CD14-positive monocyte (primary cell): ENCODE measurements around the gene SUMO3. TPM values are rescaled to one million over a fixed set of nuclear protein-coding genes. Genes with fewer than 3 reads are reported as not detected.

Source experiments
- DNase-seq, 3 donors: peaks; one replicate each; pipeline ENCODE4 v3.0.0-alpha.2; 2011 to 2022
- H2AFZ ChIP-seq: 2 replicates; pipeline ENCODE4 v1.6.0; 2012; ENCODE audit warnings: mild to moderate bottlenecking, low read depth, low read length, inconsistent platforms; ENCODE audit not compliant: insufficient read depth, poor library complexity, severe bottlenecking
- H3K27ac ChIP-seq, 2 donors: 1 replicate in 1 of 2; 2 replicates in 1 of 2; pipeline ENCODE4 v1.5.1; 2012 to 2013; ENCODE audit warnings: low read length in 2 of 2, control low read depth in 1 of 2, inconsistent platforms in 1 of 2, low read depth in 1 of 2, mild to moderate bottlenecking in 1 of 2
- H3K27me3 ChIP-seq, 2 donors: one replicate each; pipeline versions ENCODE4 v1.6.0 to v1.6.1; 2011 to 2013; ENCODE audit warnings: low read length in 2 of 2; ENCODE audit not compliant: control insufficient read depth in 2 of 2, insufficient read depth in 2 of 2
- H3K36me3 ChIP-seq, 2 donors: replicated peaks in 1 of 2; 1 replicate in 1 of 2; 2 replicates in 1 of 2; pipeline versions ENCODE4 v1.5.1 to v1.6.1; 2012 to 2013; ENCODE audit warnings: low read length in 2 of 2, control low read depth in 1 of 2, inconsistent platforms in 1 of 2, mild to moderate bottlenecking in 1 of 2; ENCODE audit not compliant: insufficient read depth in 2 of 2, control insufficient read depth in 1 of 2
- H3K4me1 ChIP-seq, 2 donors: 1 replicate in 1 of 2; 2 replicates in 1 of 2; pipeline versions ENCODE4 v1.5.1 to v1.6.1; 2012 to 2013; ENCODE audit warnings: low read length in 2 of 2, control low read depth in 1 of 2, inconsistent platforms in 1 of 2, mild to moderate bottlenecking in 1 of 2, moderate library complexity in 1 of 2; ENCODE audit not compliant: insufficient read depth in 2 of 2, control insufficient read depth in 1 of 2
- H3K4me2 ChIP-seq: replicated peaks from 2 replicates; pipeline ENCODE3; 2012; ENCODE audit warnings: low read length, moderate library complexity, mild to moderate bottlenecking; ENCODE audit not compliant: poor library complexity, severe bottlenecking; ENCODE audit errors: extremely low read depth
- H3K4me3 ChIP-seq, 3 experiments: fragments of 200-600 bp in 1 of 3; sonication (generic) in 1 of 3; replicated peaks in 1 of 3; 1 replicate in 2 of 3; 2 replicates in 1 of 3; pipeline ENCODE4 v1.5.1; 2011 to 2013; ENCODE audit warnings: low read length in 3 of 3, mild to moderate bottlenecking in 3 of 3, control low read depth in 2 of 3, low read depth in 2 of 3, inconsistent platforms in 1 of 3, moderate library complexity in 1 of 3
- H3K79me2 ChIP-seq: 2 replicates; pipeline ENCODE4 v1.6.0; 2012; ENCODE audit warnings: mild to moderate bottlenecking, control low read depth, inconsistent platforms, low read length, moderate library complexity; ENCODE audit not compliant: insufficient read depth
- H3K9ac ChIP-seq: 2 replicates; pipeline ENCODE4 v1.6.0; 2017; ENCODE audit warnings: low read length, mild to moderate bottlenecking; ENCODE audit not compliant: insufficient read depth, poor library complexity, severe bottlenecking
- H3K9me3 ChIP-seq, 2 donors: replicated peaks in 1 of 2; 1 replicate in 1 of 2; 2 replicates in 1 of 2; pipeline versions ENCODE4 v1.5.1 to v1.6.1; 2012 to 2013; ENCODE audit warnings: low read length in 2 of 2, control low read depth in 1 of 2; ENCODE audit not compliant: control insufficient read depth in 1 of 2, insufficient read depth in 1 of 2
- H4K20me1 ChIP-seq: 2 replicates; pipeline ENCODE4 v1.6.0; 2012; ENCODE audit warnings: mild to moderate bottlenecking, low read length, control low read depth, moderate library complexity; ENCODE audit not compliant: insufficient read depth
- H3K27ac Mint-ChIP-seq, 7 donors: one replicate each; pipeline ENCODE4 v1.8.0; 2020; ENCODE audit warnings: mild to moderate bottlenecking in 7 of 7, mixed read lengths in 7 of 7, moderate library complexity in 6 of 7, inconsistent platforms in 2 of 7
- H3K27me3 Mint-ChIP-seq, 3 donors: one replicate each; pipeline ENCODE4 v1.8.0; 2021 to 2022; ENCODE audit warnings: low read depth in 3 of 3, mild to moderate bottlenecking in 3 of 3, mixed read lengths in 3 of 3, moderate library complexity in 3 of 3, inconsistent platforms in 1 of 3
- H3K36me3 Mint-ChIP-seq, 2 donors: one replicate each; pipeline ENCODE4 v1.8.0; 2020; ENCODE audit warnings: mixed read lengths in 2 of 2, inconsistent platforms in 1 of 2, mild to moderate bottlenecking in 1 of 2
- H3K4me1 Mint-ChIP-seq: one replicate; pipeline ENCODE4 v1.8.0; 2020; ENCODE audit warnings: mild to moderate bottlenecking, mixed read lengths
- H3K4me3 Mint-ChIP-seq, 2 donors: one replicate each; pipeline ENCODE4 v1.8.0; 2020; ENCODE audit warnings: mild to moderate bottlenecking in 2 of 2, mixed read lengths in 2 of 2, moderate library complexity in 1 of 2
- H3K9me3 Mint-ChIP-seq, 7 donors: one replicate each; pipeline ENCODE4 v1.8.0; 2020 to 2022; ENCODE audit warnings: mixed read lengths in 7 of 7, mild to moderate bottlenecking in 6 of 7, moderate library complexity in 6 of 7, inconsistent platforms in 2 of 7
- WGBS: methylation state at CpG from one replicate; pipeline ENCODE4 v1.1.5; 2013; ENCODE audit warnings: missing lambda C conversion rate; ENCODE audit not compliant: insufficient coverage; 5-methylcytosine and 5-hydroxymethylcytosine counted together
- intact Hi-C, 2 donors: fragments of 100-400 bp; cut with micrococcal nuclease; formaldehyde crosslinking; loops; one replicate each; pipeline versions ENCODE4 v1.15.0 to v1.15.1; 2023
- polyA plus RNA-seq, 3 donors: library from polyadenylated mRNA; depleted of rRNA in 1 of 3; unstranded in 2 of 3; stranded (reverse) in 1 of 3; fragments of 300-500 nt in 2 of 3; fragments of >200 nt in 1 of 3; fragmentation: Illumina TruSeq in 2 of 3; gene quantifications; 1 replicate in 2 of 3; 2 replicates in 1 of 3; pipeline ENCODE4 v1.2.3, GENCODE V29; 2012 to 2021
- TF ChIP-seq, protein P1 (sequence below): fragments of 200-600 bp; IDR thresholded peaks from one replicate; pipeline ENCODE4 v1.8.0; 2022; ENCODE audit warnings: antibody characterized with exemption, mild to moderate bottlenecking

Gene SUMO3
- polyA plus RNA-seq, 3 donors = 70.9 to 112 (median 109) TPM

DNA sequence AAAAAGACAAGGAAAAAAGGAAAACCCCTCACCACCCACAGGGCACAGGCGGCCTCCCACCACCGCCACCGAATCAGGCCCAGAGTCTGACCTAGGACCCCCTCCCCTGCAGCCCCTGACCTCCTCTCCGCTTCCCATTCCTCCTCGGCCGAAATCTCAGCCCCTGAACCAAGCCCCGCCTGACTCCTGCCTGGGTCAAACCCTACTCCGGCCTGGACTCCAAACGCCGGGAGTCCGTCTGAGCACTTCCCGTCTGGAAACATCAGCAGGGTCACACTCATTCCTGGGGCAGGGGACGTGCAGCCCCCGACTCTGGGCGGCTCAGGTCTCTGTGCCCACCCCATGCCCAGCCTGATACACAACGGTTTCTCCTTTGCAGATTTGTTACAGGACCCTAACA lies 26.4 kb upstream of the SUMO3 start:
- no peak overlapping the region for H3K4me3 Mint-ChIP-seq
- peaks cover 27 to 41% of the 10 kb centered on the region in 2 donors for H3K4me1 ChIP-seq
- peaks cover 3 to 12% (median 9%) of the 10 kb centered on the region in 3 donors for H3K27me3 Mint-ChIP-seq
- no peak overlapping the region for H3K4me2 ChIP-seq
- H3K79me2 ChIP-seq = no peaks in the 10 kb centered on the region
- H3K27me3 ChIP-seq = no peaks in the 10 kb centered on the region
- peaks cover 0 to 2% (median 0%) of the 10 kb centered on the region in 7 donors for H3K9me3 Mint-ChIP-seq
- no peaks in the 10 kb centered on the region for H3K9me3 ChIP-seq
- peaks cover 32% of the 10 kb centered on the region for H3K4me1 Mint-ChIP-seq
- intact Hi-C loops = no loop called here
- H3K36me3 Mint-ChIP-seq = peaks cover 6 to 16% of the 10 kb centered on the region in 2 donors
- 97% methylated on average over 13 of the region's 16 CpGs for WGBS
- peaks cover 8% of the 10 kb centered on the region in 2 donors for H3K36me3 ChIP-seq
- H3K27ac Mint-ChIP-seq = no peak overlapping the region
- no peak for DNase-seq
- H2AFZ ChIP-seq = no peak overlapping the region
- TF ChIP-seq, protein P1, sequence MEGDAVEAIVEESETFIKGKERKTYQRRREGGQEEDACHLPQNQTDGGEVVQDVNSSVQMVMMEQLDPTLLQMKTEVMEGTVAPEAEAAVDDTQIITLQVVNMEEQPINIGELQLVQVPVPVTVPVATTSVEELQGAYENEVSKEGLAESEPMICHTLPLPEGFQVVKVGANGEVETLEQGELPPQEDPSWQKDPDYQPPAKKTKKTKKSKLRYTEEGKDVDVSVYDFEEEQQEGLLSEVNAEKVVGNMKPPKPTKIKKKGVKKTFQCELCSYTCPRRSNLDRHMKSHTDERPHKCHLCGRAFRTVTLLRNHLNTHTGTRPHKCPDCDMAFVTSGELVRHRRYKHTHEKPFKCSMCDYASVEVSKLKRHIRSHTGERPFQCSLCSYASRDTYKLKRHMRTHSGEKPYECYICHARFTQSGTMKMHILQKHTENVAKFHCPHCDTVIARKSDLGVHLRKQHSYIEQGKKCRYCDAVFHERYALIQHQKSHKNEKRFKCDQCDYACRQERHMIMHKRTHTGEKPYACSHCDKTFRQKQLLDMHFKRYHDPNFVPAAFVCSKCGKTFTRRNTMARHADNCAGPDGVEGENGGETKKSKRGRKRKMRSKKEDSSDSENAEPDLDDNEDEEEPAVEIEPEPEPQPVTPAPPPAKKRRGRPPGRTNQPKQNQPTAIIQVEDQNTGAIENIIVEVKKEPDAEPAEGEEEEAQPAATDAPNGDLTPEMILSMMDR = no peak
- H4K20me1 ChIP-seq = peaks cover 26% of the 10 kb centered on the region
- H3K9ac ChIP-seq = no peak overlapping the region
- no peak overlapping the region for H3K4me3 ChIP-seq
- no peak overlapping the region for H3K27ac ChIP-seq

DNA sequence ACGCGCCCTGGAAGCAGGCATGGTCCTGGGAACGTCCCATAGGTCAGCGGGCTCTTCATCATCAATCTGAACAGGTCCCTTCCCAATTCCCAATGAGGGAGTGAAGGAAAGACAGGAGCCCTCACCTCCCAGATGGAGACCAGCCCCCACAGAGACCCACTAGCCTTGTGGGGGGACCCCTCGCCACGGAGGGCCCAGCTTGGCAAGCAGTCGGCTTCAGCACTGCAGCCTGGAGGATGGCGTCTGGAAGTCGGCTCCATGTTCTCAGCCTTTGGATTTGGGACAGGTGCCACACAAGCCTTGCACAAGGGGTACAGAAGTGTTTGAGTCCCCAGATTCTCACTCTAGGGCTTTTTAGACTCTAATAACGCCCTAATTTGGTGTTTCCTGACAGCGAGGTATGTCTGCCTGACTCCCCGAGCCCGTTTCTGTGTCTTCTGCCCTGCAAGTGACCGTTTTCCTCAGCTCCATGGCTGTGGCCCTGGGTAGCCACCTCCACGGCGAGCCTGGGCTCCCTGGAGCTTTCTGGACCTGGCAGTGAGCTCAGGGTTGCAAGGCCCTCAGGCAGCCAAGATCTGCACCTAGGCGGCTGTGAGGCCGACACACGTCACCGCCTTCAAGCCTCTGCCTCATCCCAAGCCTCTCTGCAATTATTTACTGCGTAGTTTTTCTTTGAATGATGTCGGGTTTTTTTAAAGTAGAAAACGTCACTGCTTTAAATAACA lies 25.0 kb upstream of the SUMO3 start:
- intact Hi-C loops = no loop called here
- no peaks in the 10 kb centered on the region for H3K9me3 ChIP-seq
- Mint-ChIP-seq H3K27ac (no peak overlapping the region), H3K36me3 (peaks cover 0 to 5% of the 10 kb centered on the region in 2 donors), H3K27me3 (peaks cover 4 to 12% (median 9%) of the 10 kb centered on the region in 3 donors), H3K9me3 (peaks cover 0 to 2% (median 0%) of the 10 kb centered on the region in 7 donors), H3K4me1 (peaks cover 29% of the 10 kb centered on the region), H3K4me3 (no peak overlapping the region)
- DNase-seq = no peak
- H3K4me3 ChIP-seq = no peak overlapping the region
- H3K4me2 ChIP-seq = no peak overlapping the region
- no peak overlapping the region for H2AFZ ChIP-seq
- no peak overlapping the region for H3K9ac ChIP-seq
- H3K36me3 ChIP-seq = no peaks in the 10 kb centered on the region
- TF ChIP-seq, protein P1 = no peak
- no peaks in the 10 kb centered on the region for H3K79me2 ChIP-seq
- no peak overlapping the region for H3K27ac ChIP-seq
- no peaks in the 10 kb centered on the region for H3K27me3 ChIP-seq
- H4K20me1 ChIP-seq = peaks cover 12% of the 10 kb centered on the region
- H3K4me1 ChIP-seq = peaks cover 26 to 31% of the 10 kb centered on the region in 2 donors
- WGBS = 90% methylated on average over 12 of the region's 23 CpGs
